Body of pancreas (tissue), 4 donors: ENCODE results near the gene EOGT. TPM values are rescaled to one million over a fixed set of nuclear protein-coding genes. Genes with fewer than 3 reads are reported as not detected.

ENCODE experiments used
- ATAC-seq: fragments of 150-250 bp; one replicate; pipeline ENCODE4 v1.9.1; 2016
- DNase-seq, 4 donors: peaks; one replicate each; pipeline ENCODE4 v3.0.0-alpha.2; 2019
- H3K27ac ChIP-seq, 4 donors: fragments of 200-600 bp; sonication (generic); 1 replicate in 3 of 4; 2 replicates in 1 of 4; pipeline versions ENCODE4 v1.5.1 to v1.6.1; 2016 to 2019; ENCODE audit warnings: mild to moderate bottlenecking in 1 of 4, mixed read lengths in 1 of 4, moderate library complexity in 1 of 4
- H3K27me3 ChIP-seq, 2 donors: fragments of 200-600 bp; sonication (generic); one replicate each; pipeline ENCODE4 v1.6.0; 2016; ENCODE audit warnings: mild to moderate bottlenecking in 1 of 2
- H3K36me3 ChIP-seq, 2 donors: fragments of 200-600 bp; sonication (generic); replicated peaks in 1 of 2; 2 replicates each; pipeline ENCODE4 v1.5.1; 2016; ENCODE audit warnings: low read depth in 2 of 2; ENCODE audit not compliant: insufficient read depth in 1 of 2
- H3K4me1 ChIP-seq: fragments of 200-600 bp; sonication (generic); one replicate; pipeline ENCODE4 v1.6.0; 2016
- H3K4me3 ChIP-seq, 2 donors: fragments of 200-600 bp; sonication (generic); 1 replicate in 1 of 2; 2 replicates in 1 of 2; pipeline ENCODE4 v1.5.1; 2016 to 2019
- H3K9me3 ChIP-seq, 3 donors: fragments of 200-600 bp; sonication (generic); 1 replicate in 2 of 3; 2 replicates in 1 of 3; pipeline ENCODE4 v1.5.1; 2016
- CTCF ChIP-seq, 7 experiments: fragments of 450-650 bp in 4 of 7; fragments of 200-600 bp in 3 of 7; sonication (generic) in 3 of 7; IDR thresholded peaks; one replicate each; pipeline ENCODE4 v1.5.1; 2016 to 2019; ENCODE audit warnings: antibody characterized with exemption in 7 of 7
- POLR2A ChIP-seq, 3 donors: fragments of 450-650 bp; IDR thresholded peaks; one replicate each; pipeline ENCODE4 v1.6.1; 2016; ENCODE audit warnings: antibody characterized with exemption in 3 of 3, mild to moderate bottlenecking in 2 of 3
- WGBS, 2 donors: methylation state at CpG; one replicate each; pipeline ENCODE4 v1.1.5; 2017; 5-methylcytosine and 5-hydroxymethylcytosine counted together
- intact Hi-C: fragments of 100-400 bp; cut with DNase I; formaldehyde crosslinking; loops from one replicate; pipeline ENCODE4 v1.15.1; 2023
- total RNA-seq, 2 donors: library from RNA; depleted of rRNA; stranded (reverse); fragments of >200 nt; gene quantifications; one replicate each; pipeline ENCODE4 v1.1.0, GENCODE V29; 2016

The EOGT gene
- total RNA-seq, 2 donors from 2014 or later: 9.9 to 15.6 TPM

GRCh38 chr3:69005791-69006482 is 7.5 kb downstream of the EOGT start:
- WGBS, 2 donors: 93 to 96% methylated on average over 5 of the region's 5 CpGs
- Histone ChIP-seq H3K36me3 (peaks cover 0 to 21% of the 10 kb centered on the region in 2 donors), H3K9me3 (no peaks in the 10 kb centered on the region), H3K27ac (no peak overlapping the region), H3K27me3 (no peaks in the 10 kb centered on the region), H3K4me3 (no peak overlapping the region), H3K4me1 (no peaks in the 10 kb centered on the region)
- DNase-seq (no peak), ATAC-seq (no peak)
- no peak for TF ChIP-seq POLR2A (IDR thresholded peaks at IDR 0.05)
- intact Hi-C loops: no loop called here

GRCh38 chr3:69005071-69005790 is 8.3 kb downstream of the EOGT start:
- H3K4me1 ChIP-seq: no peaks in the 10 kb centered on the region
- no peak overlapping the region for H3K27ac ChIP-seq
- TF ChIP-seq CTCF (IDR thresholded peaks at IDR 0.05) (no peak), POLR2A (IDR thresholded peaks at IDR 0.05) (no peak)
- H3K9me3 ChIP-seq: no peaks in the 10 kb centered on the region
- intact Hi-C loops: no loop called here
- H3K4me3 ChIP-seq: no peak overlapping the region
- no peak for ATAC-seq
- peaks cover 0 to 21% of the 10 kb centered on the region in 2 donors for H3K36me3 ChIP-seq
- 81 to 90% methylated on average over 6 of the region's 6 CpGs for WGBS, 2 donors
- no peaks in the 10 kb centered on the region for H3K27me3 ChIP-seq
- no peak for DNase-seq

- H3K4me3 ChIP-seq: no peak overlapping the region
- DNase-seq (no peak), ATAC-seq (no peak)
- no peak overlapping the region for H3K27ac ChIP-seq
- no peaks in the 10 kb centered on the region for H3K27me3 ChIP-seq
- TF ChIP-seq CTCF (IDR thresholded peaks at IDR 0.05) (no peak), POLR2A (IDR thresholded peaks at IDR 0.05) (no peak)
- peaks cover 0 to 21% of the 10 kb centered on the region in 2 donors for H3K36me3 ChIP-seq
- H3K4me1 ChIP-seq: no peaks in the 10 kb centered on the region
- 92% methylated on average over 9 of the region's 9 CpGs for WGBS, 2 donors
- intact Hi-C loops: no loop called here
- H3K9me3 ChIP-seq: no peaks in the 10 kb centered on the region
Measured at GRCh38 chr3:69004138-69004537, 9.3 kb downstream of the EOGT start.

GRCh38 chr3:68999605-69000004 is 13.9 kb downstream of the EOGT start:
- Histone ChIP-seq H3K36me3 (peaks cover 6 to 25% of the 10 kb centered on the region in 2 donors), H3K9me3 (no peaks in the 10 kb centered on the region), H3K27me3 (no peaks in the 10 kb centered on the region), H3K4me3 (no peak overlapping the region), H3K27ac (no peak overlapping the region), H3K4me1 (no peaks in the 10 kb centered on the region)
- ATAC-seq: no peak
- TF ChIP-seq POLR2A (IDR thresholded peaks at IDR 0.05) (no peak), CTCF (IDR thresholded peaks at IDR 0.05) (no peak)
- 79 to 97% methylated on average over 1 of the region's 1 CpG for WGBS, 2 donors
- intact Hi-C loops: no loop called here
- DNase-seq: no peak

- no peak for ATAC-seq
- Histone ChIP-seq H3K4me1 (no peaks in the 10 kb centered on the region), H3K36me3 (peaks cover 6 to 25% of the 10 kb centered on the region in 2 donors), H3K27ac (no peak overlapping the region), H3K9me3 (no peaks in the 10 kb centered on the region), H3K27me3 (no peaks in the 10 kb centered on the region), H3K4me3 (no peak overlapping the region)
- no peak for DNase-seq
- TF ChIP-seq CTCF (IDR thresholded peaks at IDR 0.05): no peak
- TF ChIP-seq POLR2A (IDR thresholded peaks at IDR 0.05): no peak
- intact Hi-C loops: no loop called here
Measured at GRCh38 chr3:68999158-68999557, 14.3 kb downstream of the EOGT start.
